Activated T-helper 1 cell treated with anti-CD3 and anti-CD28 coated beads, Interleukin-2, amount 50 U/mL, for 16 hours (primary cell): ENCODE data around the gene TSPAN33.
"Not testable (repeated sequence)": the region's sequence is repeated elsewhere in the genome, so short reads cannot be mapped to it uniquely, and the experiment has no call there.

ENCODE experiments used
- DNase-seq, 2 donors: peaks; one replicate each; pipeline ENCODE4 v3.0.0-alpha.2; 2020; ENCODE audit warnings: low read depth in 1 of 2, low spot score in 1 of 2

The TSPAN33 gene

GRCh38 chr7:129169686-129170440, 25.4 kb downstream of the TSPAN33 start:
- DNase-seq = no peak

- DNase-seq = no peak
Measured at GRCh38 chr7:129170441-129171021, 26.0 kb downstream of the TSPAN33 start.

GRCh38 chr7:129173861-129174260, 29.4 kb downstream of the TSPAN33 start:
- DNase-seq = not testable (repeated sequence)

DNA sequence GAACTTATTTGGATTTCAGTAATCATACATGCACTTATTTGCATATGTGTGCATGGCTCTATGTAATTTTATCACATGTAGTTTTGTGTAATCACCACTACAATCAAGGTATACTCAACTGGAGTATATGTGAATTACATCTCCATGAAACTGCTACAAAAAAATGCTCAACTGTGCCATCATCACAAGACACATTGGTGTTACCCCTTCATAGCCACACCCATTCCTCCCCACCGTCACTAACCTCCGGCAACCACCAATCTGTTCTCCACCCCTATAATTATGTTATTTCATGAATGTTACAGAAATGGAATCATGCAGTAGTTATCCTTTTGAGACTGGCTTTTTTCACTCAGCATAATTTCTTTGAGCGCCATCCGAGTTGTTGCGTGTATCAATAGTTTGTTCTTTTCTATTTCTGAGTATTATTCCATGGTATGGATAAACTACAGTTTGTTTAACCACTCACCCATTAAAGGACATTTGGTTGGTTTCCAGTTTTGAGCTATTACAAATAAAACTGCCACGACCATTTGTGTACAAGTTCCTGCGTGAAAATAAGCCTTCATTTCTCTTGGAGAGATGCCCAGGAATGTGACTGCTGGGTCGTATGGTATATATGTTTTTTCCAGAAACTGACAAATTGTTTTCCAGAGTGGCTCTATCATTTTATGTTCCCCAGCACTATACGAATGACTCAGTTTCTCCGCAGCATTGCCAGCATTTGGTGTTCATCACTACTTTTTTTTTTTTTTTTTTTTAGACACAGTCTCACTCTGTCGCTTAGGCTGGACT, 32.6 kb downstream of the TSPAN33 start:
- DNase-seq = no peak

DNA sequence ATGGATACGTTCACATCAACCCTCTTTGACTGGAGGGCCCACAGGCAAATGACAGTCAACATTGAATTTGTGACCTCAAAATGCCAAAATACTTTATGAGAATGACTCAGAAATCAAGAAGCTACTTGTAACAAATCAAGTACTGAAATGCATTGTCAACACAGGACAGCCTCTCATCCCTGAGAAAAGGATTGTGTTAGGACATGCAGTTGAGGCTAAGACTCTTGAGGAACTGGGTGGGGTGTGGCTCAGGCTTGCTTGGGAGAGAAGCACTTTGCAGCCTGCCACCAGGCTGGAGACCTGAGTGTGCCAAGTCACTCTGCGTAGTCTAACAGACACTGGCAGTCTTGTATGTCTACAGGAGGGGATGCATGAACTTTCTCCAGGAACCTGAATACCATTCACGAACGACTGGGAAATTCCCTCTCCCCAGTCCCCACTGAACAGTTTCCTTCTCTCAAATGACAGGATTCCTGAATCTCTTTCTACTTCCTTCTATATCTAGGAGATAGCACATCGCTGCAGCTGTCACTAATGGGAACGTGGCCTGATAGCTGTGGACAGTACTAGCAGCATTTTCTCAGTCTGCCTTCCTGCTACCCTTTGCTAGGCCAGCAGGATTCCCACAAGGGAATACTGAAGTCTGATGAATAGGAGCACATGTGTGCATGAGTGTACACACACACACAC, 40.6 kb downstream of the TSPAN33 start:
- DNase-seq = no peak

DNA sequence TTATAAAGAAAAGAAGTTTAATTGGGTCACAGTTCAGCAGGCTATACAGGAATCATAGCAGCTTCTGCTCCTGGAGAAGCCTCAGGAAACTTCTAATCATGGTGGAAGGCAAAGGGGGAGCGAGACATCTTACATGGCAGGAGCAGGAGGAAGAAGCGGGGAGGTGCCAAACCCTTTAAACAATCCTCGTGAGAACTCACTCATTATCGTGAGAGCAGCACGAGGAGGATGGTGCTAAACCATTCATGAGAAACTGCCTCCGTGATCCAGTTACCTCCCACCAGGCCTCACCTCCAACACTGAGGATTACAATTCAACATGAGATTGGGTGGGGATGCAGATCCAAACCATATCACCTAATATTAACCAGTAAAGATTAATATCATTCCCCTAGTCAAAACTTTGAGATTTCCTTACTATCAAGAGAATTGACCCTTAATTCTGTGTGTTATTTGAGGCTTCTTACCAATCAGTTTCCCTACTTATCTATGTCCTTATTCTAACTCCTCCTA, 42.3 kb downstream of the TSPAN33 start:
- no peak for DNase-seq

GRCh38 chr7:129187681-129188371, 43.3 kb downstream of the TSPAN33 start:
- no peak for DNase-seq

DNA sequence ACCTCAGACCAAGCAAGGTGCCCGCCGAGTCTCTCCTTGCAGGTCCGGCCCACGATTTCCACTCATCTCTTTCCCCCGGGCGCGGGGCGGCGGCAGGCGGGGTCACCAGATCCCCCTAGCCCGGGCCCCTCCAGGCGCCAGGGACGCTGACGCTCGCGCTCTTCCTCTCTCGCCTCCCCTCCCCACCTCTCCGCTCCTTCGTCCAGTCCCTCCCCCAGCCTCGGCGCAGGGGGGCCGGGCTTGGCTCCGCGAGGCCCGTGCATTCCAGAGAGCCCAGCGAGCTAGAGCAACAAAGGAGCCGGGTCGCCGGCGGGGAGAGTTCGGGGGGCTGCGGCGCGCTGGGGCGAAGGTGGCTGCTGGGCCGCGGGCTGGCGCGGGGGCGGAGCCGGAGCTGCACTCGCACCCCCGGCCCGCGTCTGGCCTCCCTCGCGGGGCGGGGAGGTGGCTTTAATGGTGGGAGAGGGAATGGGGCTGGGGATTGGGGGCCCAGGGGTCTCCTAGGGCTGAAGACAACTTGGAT, 43.9 kb downstream of the TSPAN33 start, which contains the start of gene SMO:
Gene SMO (plus strand): TSS at position 262 of the 520 bp plus-strand sequence. CDS start 519 bp downstream, outside the sequence.
- no peak for DNase-seq

- no peak for DNase-seq
Measured at GRCh38 chr7:129188892-129189660, 44.6 kb downstream of the TSPAN33 start.

- DNase-seq = no peak
Measured at GRCh38 chr7:129189661-129190310, 45.3 kb downstream of the TSPAN33 start.

DNA sequence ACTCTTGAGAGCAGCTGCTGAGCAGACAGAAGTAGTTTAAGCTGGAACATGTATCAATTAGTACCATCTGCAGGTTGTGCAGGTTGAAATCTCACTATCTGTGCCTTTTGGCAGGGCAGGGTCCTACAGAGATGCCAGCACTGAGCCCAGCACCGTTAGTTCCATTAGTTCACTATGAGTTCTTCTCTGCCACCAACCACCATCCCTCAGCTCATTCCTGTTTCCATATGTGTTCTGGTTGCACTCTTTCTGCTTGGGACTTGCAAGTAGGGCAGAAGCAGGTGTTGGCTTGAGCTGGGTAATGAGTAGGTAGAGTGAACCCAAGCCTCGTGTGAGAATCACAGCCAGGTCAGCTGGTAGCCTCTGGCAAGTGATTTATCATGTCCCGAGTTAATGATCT, 46.8 kb downstream of the TSPAN33 start:
- DNase-seq = no peak

GRCh38 chr7:129193892-129194291, 49.4 kb downstream of the TSPAN33 start:
- no peak for DNase-seq

DNA sequence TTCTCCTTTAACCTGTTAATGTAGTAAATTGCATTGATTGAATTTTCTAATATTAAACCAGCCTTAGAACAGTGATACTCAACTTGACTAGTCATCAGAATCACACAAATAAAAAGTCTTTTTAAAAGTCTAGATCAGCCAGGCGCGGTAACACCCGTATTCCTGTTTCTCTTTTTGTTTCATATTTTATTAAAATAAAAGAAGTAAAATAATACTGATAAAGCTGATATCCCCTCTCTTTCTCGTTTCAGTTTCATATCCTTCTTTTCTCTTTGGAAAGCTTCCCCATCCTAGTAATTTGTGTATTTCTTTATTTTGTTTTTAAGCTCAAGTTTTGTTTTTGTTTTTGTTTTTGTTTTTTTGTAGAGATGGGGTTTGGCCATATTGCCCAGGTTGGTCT, 53.3 kb downstream of the TSPAN33 start:
- no peak for DNase-seq

DNA sequence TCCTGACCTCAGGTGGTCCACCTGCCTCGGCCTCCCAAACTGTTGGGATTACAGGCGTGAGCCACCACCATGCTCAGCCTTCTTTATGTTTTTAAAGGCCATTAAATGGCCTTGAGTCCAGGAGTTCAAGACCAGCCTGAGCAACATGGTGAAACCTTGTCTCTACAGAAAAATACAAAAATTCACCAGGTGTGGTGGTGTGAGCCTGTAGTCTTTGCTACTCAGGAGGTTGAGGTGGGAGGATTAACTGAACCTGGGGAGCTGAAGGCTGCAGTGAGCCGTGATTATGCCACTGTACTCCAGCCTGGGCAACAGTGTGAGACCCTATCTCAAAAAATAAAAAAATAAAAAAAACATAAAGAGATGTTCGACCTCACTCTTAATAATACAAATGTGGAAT, 54.9 kb downstream of the TSPAN33 start:
- no peak for DNase-seq

- DNase-seq = no peak
Measured at GRCh38 chr7:129202058-129202777, 57.7 kb downstream of the TSPAN33 start.

- no peak for DNase-seq
Measured at GRCh38 chr7:129203050-129203741, 58.7 kb downstream of the TSPAN33 start.

GRCh38 chr7:129205126-129205818, 60.8 kb downstream of the TSPAN33 start:
- DNase-seq = no peak
